A673 (cell line): ENCODE data around the gene AGAP2. TPM values are rescaled to one million over a fixed set of nuclear protein-coding genes. Genes with fewer than 3 reads are reported as not detected.
A peak's percentile ranks its signal among the peaks of the same experiment; 100 is the strongest.

Experiments
- BruUV-seq: library from RNA; stranded (reverse); fragments of 400-500 nt; replicated peaks from 2 replicates; lab custom pipeline; 2021; lab: Mats Ljungman, UMichigan
- CTCF ChIA-PET: fragments of 300-600 bp; sonication (Branson Sonifier 250); formaldehyde crosslinking; loops from one replicate; lab custom pipeline; 2022; ENCODE audit warnings: antibody characterized with exemption; lab: Charles Lee
- POLR2A ChIA-PET: fragments of 300-600 bp; sonication (Branson Sonifier 250); formaldehyde crosslinking; loops from one replicate; lab custom pipeline; 2022; ENCODE audit warnings: antibody characterized with exemption; ENCODE audit not compliant: low non-redundant PET; lab: Charles Lee
- DNase-seq: peaks from one replicate; pipeline ENCODE4 v3.0.0-alpha.2; 2015; ENCODE audit warnings: low spot score
- H3K27ac ChIP-seq: fragments of 200-600 bp; sonication (generic); 2 replicates; pipeline ENCODE4 v1.5.1; 2016; ENCODE audit warnings: mixed run types, low read depth, mild to moderate bottlenecking, mixed read lengths, antibody characterized with exemption, low read length; ENCODE audit not compliant: poor library complexity, severe bottlenecking
- H3K27me3 ChIP-seq: fragments of 200-600 bp; sonication (generic); replicated peaks from 2 replicates; pipeline ENCODE4 v1.6.1; 2017; ENCODE audit warnings: mixed run types, low read depth, mild to moderate bottlenecking, mixed read lengths, antibody characterized with exemption, low read length; ENCODE audit not compliant: insufficient read depth, poor library complexity
- H3K36me3 ChIP-seq: fragments of 200-600 bp; sonication (generic); 2 replicates; pipeline ENCODE4 v1.6.1; 2016; ENCODE audit warnings: mixed run types, mild to moderate bottlenecking, mixed read lengths, antibody characterized with exemption, low read length; ENCODE audit not compliant: insufficient read depth, poor library complexity, severe bottlenecking
- H3K4me1 ChIP-seq: fragments of 200-600 bp; sonication (generic); 2 replicates; pipeline ENCODE4 v1.6.1; 2017; ENCODE audit warnings: mixed run types, mild to moderate bottlenecking, mixed read lengths, antibody characterized with exemption, low read length; ENCODE audit not compliant: insufficient read depth, poor library complexity, severe bottlenecking
- H3K4me3 ChIP-seq: fragments of 200-600 bp; sonication (generic); 2 replicates; pipeline ENCODE4 v1.5.1; 2016; ENCODE audit warnings: low read depth, mixed run types, mild to moderate bottlenecking, mixed read lengths, low read length; ENCODE audit not compliant: poor library complexity, severe bottlenecking
- H3K9me3 ChIP-seq: fragments of 200-600 bp; sonication (generic); 2 replicates; pipeline ENCODE4 v1.6.1; 2016; ENCODE audit warnings: mixed run types, low read depth, mild to moderate bottlenecking, mixed read lengths, antibody characterized with exemption, low read length; ENCODE audit not compliant: poor library complexity, severe bottlenecking
- EZH2 ChIP-seq: fragments of 200-600 bp; sonication (generic); IDR thresholded peaks from 2 replicates; pipeline ENCODE4 v1.6.1; 2017; ENCODE audit warnings: borderline replicate concordance, low read depth, mild to moderate bottlenecking, mixed read lengths, antibody characterized with exemption, low read length; ENCODE audit not compliant: poor library complexity, severe bottlenecking
- intact Hi-C: fragments of 100-400 bp; cut with micrococcal nuclease; formaldehyde crosslinking; loops from one replicate; pipeline ENCODE4 v1.10.0; 2022; ENCODE audit not compliant: unreplicated experiment
- total RNA-seq: library from RNA; stranded (reverse); gene quantifications from 2 replicates; pipeline ENCODE4 v1.2.3, GENCODE V29; 2021
- TF ChIP-seq, protein P1 (sequence below): fragments of 300-800, 200-600 bp; sonication (generic); conservative IDR thresholded peaks from 2 replicates; pipeline ENCODE4 v1.5.1; 2017; ENCODE audit warnings: low read depth, mild to moderate bottlenecking, antibody characterized with exemption, low read length, moderate library complexity, mixed read lengths

Gene AGAP2
- total RNA-seq, 1 experiment from 2014 or later = 4.0 TPM

- H3K36me3 ChIP-seq = peaks cover 15% of the 10 kb centered on the region
- H3K27me3 ChIP-seq = no peaks in the 10 kb centered on the region
- no peak for DNase-seq
- H3K9me3 ChIP-seq = no peaks in the 10 kb centered on the region
- TF ChIP-seq, protein P1, sequence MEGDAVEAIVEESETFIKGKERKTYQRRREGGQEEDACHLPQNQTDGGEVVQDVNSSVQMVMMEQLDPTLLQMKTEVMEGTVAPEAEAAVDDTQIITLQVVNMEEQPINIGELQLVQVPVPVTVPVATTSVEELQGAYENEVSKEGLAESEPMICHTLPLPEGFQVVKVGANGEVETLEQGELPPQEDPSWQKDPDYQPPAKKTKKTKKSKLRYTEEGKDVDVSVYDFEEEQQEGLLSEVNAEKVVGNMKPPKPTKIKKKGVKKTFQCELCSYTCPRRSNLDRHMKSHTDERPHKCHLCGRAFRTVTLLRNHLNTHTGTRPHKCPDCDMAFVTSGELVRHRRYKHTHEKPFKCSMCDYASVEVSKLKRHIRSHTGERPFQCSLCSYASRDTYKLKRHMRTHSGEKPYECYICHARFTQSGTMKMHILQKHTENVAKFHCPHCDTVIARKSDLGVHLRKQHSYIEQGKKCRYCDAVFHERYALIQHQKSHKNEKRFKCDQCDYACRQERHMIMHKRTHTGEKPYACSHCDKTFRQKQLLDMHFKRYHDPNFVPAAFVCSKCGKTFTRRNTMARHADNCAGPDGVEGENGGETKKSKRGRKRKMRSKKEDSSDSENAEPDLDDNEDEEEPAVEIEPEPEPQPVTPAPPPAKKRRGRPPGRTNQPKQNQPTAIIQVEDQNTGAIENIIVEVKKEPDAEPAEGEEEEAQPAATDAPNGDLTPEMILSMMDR = no peak
- TF ChIP-seq EZH2 = no peak
- TSS peak; percentile 39 for BruUV-seq
- CTCF ChIA-PET = no interaction called here
- H3K27ac ChIP-seq = no peak overlapping the region
- intact Hi-C loops = no loop called here
- H3K4me3 ChIP-seq = no peak overlapping the region
- POLR2A ChIA-PET = no interaction called here
- no peaks in the 10 kb centered on the region for H3K4me1 ChIP-seq
Measured at GRCh38 chr12:57717846-57718640, 20.5 kb downstream of the AGAP2 start.

GRCh38 chr12:57717131-57717530, 21.4 kb downstream of the AGAP2 start:
- peaks cover 15% of the 10 kb centered on the region for H3K36me3 ChIP-seq
- H3K27ac ChIP-seq = no peak overlapping the region
- intact Hi-C loops = no loop called here
- DNase-seq = no peak
- H3K4me1 ChIP-seq = no peaks in the 10 kb centered on the region
- no peak for TF ChIP-seq EZH2
- TF ChIP-seq, protein P1 = no peak
- no peak overlapping the region for H3K4me3 ChIP-seq
- no TSS peak for BruUV-seq
- ChIA-PET POLR2A (no interaction called here), CTCF (no interaction called here)
- H3K9me3 ChIP-seq = no peaks in the 10 kb centered on the region
- no peaks in the 10 kb centered on the region for H3K27me3 ChIP-seq

- BruUV-seq = no TSS peak
Measured at GRCh38 chr12:57716305-57716704, 22.2 kb downstream of the AGAP2 start.

More at GRCh38 chr12:57716305-57716704, 22.2 kb downstream of the AGAP2 start:
- intact Hi-C loops = no loop called here
- ChIA-PET POLR2A (no interaction called here), CTCF (no interaction called here)
- TF ChIP-seq, protein P1 = no peak
- TF ChIP-seq EZH2 = no peak
- H3K27me3 ChIP-seq = no peaks in the 10 kb centered on the region
- no peak overlapping the region for H3K27ac ChIP-seq
- no peaks in the 10 kb centered on the region for H3K9me3 ChIP-seq
- peaks cover 15% of the 10 kb centered on the region for H3K36me3 ChIP-seq
- no peak overlapping the region for H3K4me3 ChIP-seq
- no peaks in the 10 kb centered on the region for H3K4me1 ChIP-seq
- DNase-seq = no peak
